Panc1 (cell line): ENCODE results near the gene CIAO2B. TPM values are rescaled to one million over a fixed set of nuclear protein-coding genes. Genes with fewer than 3 reads are reported as not detected.

ENCODE experiments used
- ATAC-seq: fragments of 200-7000 bp; cut with Tn5 transposase; 2 replicates; pipeline ENCODE4 v1.9.1; 2020; ENCODE audit warnings: mild to moderate bottlenecking, moderate library complexity
- BruUV-seq: library from RNA; stranded (reverse); fragments of 400-500 nt; replicated peaks from 2 replicates; lab custom pipeline; 2021; lab: Mats Ljungman, UMichigan
- CTCF ChIA-PET: fragments of 300-600 bp; sonication (Branson Sonifier 250); formaldehyde crosslinking; loops from one replicate; lab custom pipeline; 2022; ENCODE audit warnings: antibody characterized with exemption; lab: Charles Lee
- POLR2A ChIA-PET: fragments of 300-600 bp; sonication (Branson Sonifier 250); formaldehyde crosslinking; loops from one replicate; lab custom pipeline; 2022; ENCODE audit warnings: antibody characterized with exemption; lab: Charles Lee
- DNase-seq: peaks from one replicate; pipeline ENCODE4 v3.0.0-alpha.2; 2010; ENCODE audit warnings: low read depth, low spot score
- H3K27ac ChIP-seq: 2 replicates; pipeline ENCODE4 v1.5.1; 2011; ENCODE audit warnings: mild to moderate bottlenecking, low read length, inconsistent platforms
- H3K27me3 ChIP-seq: fragments of 200-500 bp; sonication (Bioruptor generic); 2 replicates; pipeline ENCODE4 v1.6.0; 2014; ENCODE audit warnings: low read length, inconsistent platforms; ENCODE audit not compliant: control insufficient read depth, insufficient read depth
- H3K36me3 ChIP-seq: fragments of 200-500 bp; sonication (Bioruptor generic); 2 replicates; pipeline ENCODE4 v1.5.1; 2014; ENCODE audit warnings: inconsistent platforms, mild to moderate bottlenecking, low read length, moderate library complexity; ENCODE audit not compliant: control insufficient read depth, insufficient read depth
- H3K4me1 ChIP-seq: 2 replicates; pipeline ENCODE4 v1.5.1; 2011; ENCODE audit warnings: inconsistent platforms, mild to moderate bottlenecking, low read length, moderate library complexity; ENCODE audit not compliant: control insufficient read depth, insufficient read depth
- H3K4me3 ChIP-seq, 2 experiments: 2 replicates each; pipeline ENCODE4 v1.5.1; 2011 to 2012; ENCODE audit warnings: low read depth in 2 of 2, low read length in 2 of 2, mild to moderate bottlenecking in 2 of 2, inconsistent platforms in 1 of 2, moderate library complexity in 1 of 2
- H3K9me3 ChIP-seq: fragments of 200-500 bp; sonication (Bioruptor generic); 2 replicates; pipeline ENCODE4 v1.5.1; 2014; ENCODE audit warnings: low read depth, mild to moderate bottlenecking, inconsistent platforms, low read length, moderate library complexity; ENCODE audit not compliant: control insufficient read depth, insufficient read depth
- POLR2AphosphoS5 ChIP-seq: IDR thresholded peaks from 2 replicates; pipeline ENCODE4 v1.6.1; 2012; ENCODE audit warnings: mild to moderate bottlenecking, low read depth, low read length, moderate library complexity
- SIN3A ChIP-seq: IDR thresholded peaks from 2 replicates; pipeline ENCODE4 v1.6.1; 2012; ENCODE audit warnings: low read depth, mild to moderate bottlenecking, low read length, moderate library complexity, borderline replicate concordance; ENCODE audit not compliant: insufficient read depth
- TCF7L2 ChIP-seq: IDR thresholded peaks from 2 replicates; pipeline ENCODE4 v1.6.1; 2011; ENCODE audit warnings: mild to moderate bottlenecking, low read depth, low read length, inconsistent platforms
- in situ Hi-C: cut with HindIII; loops from 2 replicates; pipeline ENCODE4 v1.10.0; 2016; ENCODE audit warnings: low sequenced_read_pairs, low pct_unique_long_range_greater_than_20kb
- intact Hi-C: fragments of 100-400 bp; cut with micrococcal nuclease; formaldehyde crosslinking; loops from one replicate; pipeline ENCODE4 v1.10.0; 2022; ENCODE audit not compliant: unreplicated experiment
- total RNA-seq: library from RNA; stranded (reverse); gene quantifications from one replicate; pipeline ENCODE4 v1.2.1, GENCODE V29; 2021; ENCODE audit not compliant: unreplicated experiment
- TF ChIP-seq, protein P1 (sequence below), 2 experiments: IDR thresholded peaks; 2 replicates each; pipeline ENCODE4 v1.6.1; 2011 to 2012; ENCODE audit warnings: low read depth in 2 of 2, control low read depth in 1 of 2, low read length in 1 of 2, mild to moderate bottlenecking in 1 of 2, moderate library complexity in 1 of 2; ENCODE audit not compliant: insufficient read depth in 1 of 2
- TF ChIP-seq, protein P2 (sequence below): fragments of 450-650 bp; IDR thresholded peaks from 2 replicates; pipeline ENCODE4 v1.5.1; 2017; ENCODE audit warnings: mild to moderate bottlenecking

The CIAO2B gene
- total RNA-seq, 1 experiment from 2014 or later: 96.6 TPM

DNA sequence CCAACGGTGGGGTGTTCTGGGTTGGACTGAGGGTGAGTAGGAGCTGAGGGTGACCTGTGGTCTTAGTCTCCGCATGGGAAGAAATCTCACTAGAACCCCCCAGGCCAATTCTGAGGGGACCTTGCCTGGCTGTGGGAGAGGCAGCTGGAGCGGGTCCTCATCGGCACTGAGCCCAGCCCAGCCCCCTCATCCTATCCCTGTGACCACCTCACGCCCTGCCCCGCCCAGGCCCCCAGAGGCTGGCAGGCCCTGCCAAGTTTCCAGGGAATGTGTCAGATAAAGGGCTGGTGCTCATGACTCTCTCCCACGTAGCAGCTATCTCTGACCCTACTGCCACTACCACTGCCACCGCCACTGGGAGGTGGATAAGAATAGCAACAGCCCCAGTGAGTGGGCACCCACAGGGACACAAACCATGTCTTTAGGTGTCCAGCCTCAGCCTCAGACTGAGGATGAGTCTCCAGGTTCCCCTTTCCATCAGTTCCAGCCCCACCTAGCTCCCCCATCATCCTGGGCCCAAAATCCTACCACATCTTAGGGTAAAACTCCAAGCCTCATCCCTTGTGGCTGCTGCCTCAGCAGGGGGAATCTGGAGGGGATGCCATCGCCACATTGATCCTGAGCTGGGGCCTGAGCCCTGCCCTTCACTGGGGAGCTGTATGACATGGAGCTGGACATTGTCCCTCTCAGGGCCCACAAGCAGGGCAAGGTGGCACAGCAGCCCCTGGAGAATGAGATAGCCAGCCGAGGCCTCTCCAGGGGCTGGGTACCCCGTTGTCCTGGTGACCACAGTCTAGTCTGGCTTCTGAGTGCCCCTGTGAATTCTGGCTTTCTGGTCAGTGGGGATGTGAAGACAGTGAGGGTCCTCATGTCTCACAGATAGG is 30.4 kb downstream of the CIAO2B start:
- Histone ChIP-seq H3K4me1 (peaks cover 9% of the 10 kb centered on the region), H3K27me3 (no peaks in the 10 kb centered on the region), H3K4me3 (no peak overlapping the region), H3K36me3 (no peaks in the 10 kb centered on the region), H3K27ac (no peak overlapping the region), H3K9me3 (no peaks in the 10 kb centered on the region)
- intact Hi-C loops (no loop called here), in situ Hi-C loops (no loop called here)
- ATAC-seq: no peak
- no TSS peak for BruUV-seq
- POLR2A ChIA-PET: no interaction called here
- TF ChIP-seq, protein P1, sequence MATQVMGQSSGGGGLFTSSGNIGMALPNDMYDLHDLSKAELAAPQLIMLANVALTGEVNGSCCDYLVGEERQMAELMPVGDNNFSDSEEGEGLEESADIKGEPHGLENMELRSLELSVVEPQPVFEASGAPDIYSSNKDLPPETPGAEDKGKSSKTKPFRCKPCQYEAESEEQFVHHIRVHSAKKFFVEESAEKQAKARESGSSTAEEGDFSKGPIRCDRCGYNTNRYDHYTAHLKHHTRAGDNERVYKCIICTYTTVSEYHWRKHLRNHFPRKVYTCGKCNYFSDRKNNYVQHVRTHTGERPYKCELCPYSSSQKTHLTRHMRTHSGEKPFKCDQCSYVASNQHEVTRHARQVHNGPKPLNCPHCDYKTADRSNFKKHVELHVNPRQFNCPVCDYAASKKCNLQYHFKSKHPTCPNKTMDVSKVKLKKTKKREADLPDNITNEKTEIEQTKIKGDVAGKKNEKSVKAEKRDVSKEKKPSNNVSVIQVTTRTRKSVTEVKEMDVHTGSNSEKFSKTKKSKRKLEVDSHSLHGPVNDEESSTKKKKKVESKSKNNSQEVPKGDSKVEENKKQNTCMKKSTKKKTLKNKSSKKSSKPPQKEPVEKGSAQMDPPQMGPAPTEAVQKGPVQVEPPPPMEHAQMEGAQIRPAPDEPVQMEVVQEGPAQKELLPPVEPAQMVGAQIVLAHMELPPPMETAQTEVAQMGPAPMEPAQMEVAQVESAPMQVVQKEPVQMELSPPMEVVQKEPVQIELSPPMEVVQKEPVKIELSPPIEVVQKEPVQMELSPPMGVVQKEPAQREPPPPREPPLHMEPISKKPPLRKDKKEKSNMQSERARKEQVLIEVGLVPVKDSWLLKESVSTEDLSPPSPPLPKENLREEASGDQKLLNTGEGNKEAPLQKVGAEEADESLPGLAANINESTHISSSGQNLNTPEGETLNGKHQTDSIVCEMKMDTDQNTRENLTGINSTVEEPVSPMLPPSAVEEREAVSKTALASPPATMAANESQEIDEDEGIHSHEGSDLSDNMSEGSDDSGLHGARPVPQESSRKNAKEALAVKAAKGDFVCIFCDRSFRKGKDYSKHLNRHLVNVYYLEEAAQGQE (IDR thresholded peaks at IDR 0.05; ENCODE audit: insufficient read depth in 1 of 2, low read depth in 2 of 2, low read length in 1 of 2): no peak
- no peak for TF ChIP-seq TCF7L2
- DNase-seq: no peak
- CTCF ChIA-PET: interaction anchor here (0.6 kb wide), 2 partner anchors 36 to 57 kb away, joined by 3 read pairs; partner anchors contain the start of gene CES3

DNA sequence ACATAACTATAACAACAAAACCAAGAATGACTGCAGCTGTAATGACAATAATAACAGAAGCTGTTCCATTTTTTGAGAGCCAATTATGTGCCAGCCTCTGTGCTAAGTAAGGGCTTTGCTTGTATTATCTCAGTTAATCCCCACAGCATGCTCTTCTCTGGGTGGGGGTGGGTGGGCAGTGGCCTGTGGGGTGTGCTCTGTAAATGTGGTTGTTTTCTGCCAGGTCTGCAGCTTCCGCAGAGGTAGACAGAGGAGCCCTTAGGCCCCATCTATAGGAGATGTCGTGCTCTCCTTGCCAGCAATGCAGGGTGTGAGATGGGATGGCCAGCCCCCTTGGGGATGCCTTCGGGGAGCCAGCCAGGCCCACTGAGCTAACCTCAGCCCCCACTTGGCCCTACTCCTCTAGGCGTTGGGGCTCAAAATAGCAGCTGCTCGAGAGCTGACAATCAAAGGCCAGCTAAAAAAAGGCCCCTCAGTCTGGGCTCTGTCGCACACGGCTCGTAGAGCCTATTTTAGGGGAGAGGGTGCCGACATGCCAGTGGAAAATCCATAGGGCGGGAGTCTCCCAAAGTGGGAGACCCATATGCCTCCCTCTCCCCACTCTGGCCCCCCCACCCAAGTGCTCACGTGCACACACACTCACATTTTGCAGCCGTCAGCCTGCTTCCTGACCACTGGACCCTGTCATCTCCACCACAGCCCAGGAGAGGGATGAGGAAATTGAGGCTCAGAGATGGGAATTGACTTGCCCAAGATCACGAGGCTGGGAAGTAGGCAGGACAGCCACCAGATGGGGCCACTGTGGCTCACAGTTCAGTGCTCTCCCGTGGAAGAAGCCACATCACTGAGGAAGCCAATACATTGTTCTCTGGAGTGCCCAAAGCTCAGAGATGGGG is 31.3 kb downstream of the CIAO2B start:
- no peak for DNase-seq
- BruUV-seq: no TSS peak
- POLR2A ChIA-PET: no interaction called here
- no peaks in the 10 kb centered on the region for H3K36me3 ChIP-seq
- intact Hi-C loops (no loop called here), in situ Hi-C loops (no loop called here)
- H3K4me3 ChIP-seq: no peak overlapping the region
- no peaks in the 10 kb centered on the region for H3K9me3 ChIP-seq
- no peak for TF ChIP-seq POLR2AphosphoS5
- no peak for TF ChIP-seq TCF7L2
- TF ChIP-seq, protein P1 (IDR thresholded peaks at IDR 0.05; ENCODE audit: insufficient read depth in 1 of 2, low read depth in 2 of 2, low read length in 1 of 2): no peak
- TF ChIP-seq, protein P2, sequence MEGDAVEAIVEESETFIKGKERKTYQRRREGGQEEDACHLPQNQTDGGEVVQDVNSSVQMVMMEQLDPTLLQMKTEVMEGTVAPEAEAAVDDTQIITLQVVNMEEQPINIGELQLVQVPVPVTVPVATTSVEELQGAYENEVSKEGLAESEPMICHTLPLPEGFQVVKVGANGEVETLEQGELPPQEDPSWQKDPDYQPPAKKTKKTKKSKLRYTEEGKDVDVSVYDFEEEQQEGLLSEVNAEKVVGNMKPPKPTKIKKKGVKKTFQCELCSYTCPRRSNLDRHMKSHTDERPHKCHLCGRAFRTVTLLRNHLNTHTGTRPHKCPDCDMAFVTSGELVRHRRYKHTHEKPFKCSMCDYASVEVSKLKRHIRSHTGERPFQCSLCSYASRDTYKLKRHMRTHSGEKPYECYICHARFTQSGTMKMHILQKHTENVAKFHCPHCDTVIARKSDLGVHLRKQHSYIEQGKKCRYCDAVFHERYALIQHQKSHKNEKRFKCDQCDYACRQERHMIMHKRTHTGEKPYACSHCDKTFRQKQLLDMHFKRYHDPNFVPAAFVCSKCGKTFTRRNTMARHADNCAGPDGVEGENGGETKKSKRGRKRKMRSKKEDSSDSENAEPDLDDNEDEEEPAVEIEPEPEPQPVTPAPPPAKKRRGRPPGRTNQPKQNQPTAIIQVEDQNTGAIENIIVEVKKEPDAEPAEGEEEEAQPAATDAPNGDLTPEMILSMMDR: no peak
- no peak for TF ChIP-seq SIN3A
- H3K27me3 ChIP-seq: no peaks in the 10 kb centered on the region
- CTCF ChIA-PET: interaction anchor here (0.6 kb wide), 1 partner anchor 58 kb away, joined by 3 read pairs; the partner anchor contains the start of gene CES3
- ATAC-seq: no peak
- no peak overlapping the region for H3K27ac ChIP-seq
- H3K4me1 ChIP-seq: peaks cover 9% of the 10 kb centered on the region
